HT-29 (cell line): ENCODE results near the gene FABP2. TPM values are rescaled to one million over a fixed set of nuclear protein-coding genes. Genes with fewer than 3 reads are reported as not detected.

ENCODE experiments used
- small RNA-seq: library from RNA; depleted of rRNA; stranded (forward); fragments of <200 nt; gene quantifications from one replicate; pipeline ENCODE3, GENCODE V24; 2014
- total RNA-seq: library from RNA; depleted of rRNA; stranded (reverse); fragments of >200 nt; shearing (Covaris generic); gene quantifications from 2 replicates; pipeline ENCODE4 v1.2.3, GENCODE V29; 2014; rRNA removed

The FABP2 gene
- total RNA-seq, 1 experiment from 2014 or later = not detected

Small RNAs within 50 kb of the gene (small RNA-seq; reads per million reads assigned to genes)
- not detected for gene RNU4-33P

Other genes with a start within 250 kb of the FABP2 start
- not detected in 2 replicates for gene MYOZ2, start 186.3 kb downstream of the FABP2 start, total RNA-seq
- 8.9 and 9.1 TPM in 2 replicates for gene USP53, start 109.4 kb downstream of the FABP2 start, total RNA-seq